H9 (cell line): ENCODE data around the gene IFT52. TPM values are rescaled to one million over a fixed set of nuclear protein-coding genes. Genes with fewer than 3 reads are reported as not detected.
A peak's percentile ranks its signal among the peaks of the same experiment; 100 is the strongest.

Experiments used
- DNase-seq: peaks from one replicate; pipeline ENCODE4 v3.0.0-alpha.2; 2017
- H2AFZ ChIP-seq: one replicate; pipeline ENCODE4 v1.6.1; 2013; ENCODE audit warnings: mild to moderate bottlenecking, low read length, control low read depth, moderate library complexity
- H2AK5ac ChIP-seq: 2 replicates; pipeline ENCODE4 v1.6.1; 2013; ENCODE audit warnings: low read length, control low read depth, mixed read lengths; ENCODE audit not compliant: insufficient read length
- H2BK120ac ChIP-seq: one replicate; pipeline ENCODE4 v1.6.1; 2013; ENCODE audit warnings: low read depth, mild to moderate bottlenecking, low read length, control low read depth, inconsistent platforms; ENCODE audit not compliant: poor library complexity, severe bottlenecking
- H2BK12ac ChIP-seq: 2 replicates; pipeline ENCODE4 v1.6.1; 2013; ENCODE audit warnings: low read length, control low read depth, mixed read lengths, low read depth; ENCODE audit not compliant: insufficient read length
- H2BK15ac ChIP-seq: 2 replicates; pipeline ENCODE4 v1.6.1; 2013; ENCODE audit warnings: low read depth, low read length, control low read depth
- H2BK20ac ChIP-seq: one replicate; pipeline ENCODE4 v1.6.1; 2013; ENCODE audit warnings: low read depth, mild to moderate bottlenecking, low read length, control low read depth, inconsistent platforms; ENCODE audit not compliant: poor library complexity, severe bottlenecking
- H2BK5ac ChIP-seq: 2 replicates; pipeline ENCODE4 v1.6.1; 2013; ENCODE audit warnings: low read length, control low read depth, mixed read lengths; ENCODE audit not compliant: insufficient read length
- H3K14ac ChIP-seq: 2 replicates; pipeline ENCODE4 v1.6.1; 2013; ENCODE audit warnings: low read length, control low read depth; ENCODE audit not compliant: insufficient read depth
- H3K18ac ChIP-seq: 2 replicates; pipeline ENCODE4 v1.6.1; 2013; ENCODE audit warnings: low read depth, mild to moderate bottlenecking, mixed read lengths, low read length, control low read depth; ENCODE audit not compliant: insufficient read length
- H3K23ac ChIP-seq: 2 replicates; pipeline ENCODE4 v1.6.1; 2013; ENCODE audit warnings: low read length, control low read depth, mixed read lengths, low read depth; ENCODE audit not compliant: insufficient read length
- H3K23me2 ChIP-seq: 2 replicates; pipeline ENCODE4 v1.6.1; 2013; ENCODE audit warnings: low read depth, mild to moderate bottlenecking, mixed read lengths, low read length, control low read depth; ENCODE audit not compliant: insufficient read length, poor library complexity, severe bottlenecking
- H3K27ac ChIP-seq: 2 replicates; pipeline ENCODE4 v1.5.1; 2013; ENCODE audit warnings: low read length, control low read depth, mixed read lengths, low read depth; ENCODE audit not compliant: insufficient read length
- H3K27me3 ChIP-seq: 2 replicates; pipeline ENCODE4 v1.6.1; 2013; ENCODE audit warnings: low read length, control low read depth, inconsistent platforms; ENCODE audit not compliant: insufficient read depth
- H3K4ac ChIP-seq: 2 replicates; pipeline ENCODE4 v1.6.1; 2013; ENCODE audit warnings: low read depth, mild to moderate bottlenecking, control low read depth, inconsistent platforms, low read length, moderate library complexity
- H3K4me1 ChIP-seq: 2 replicates; pipeline ENCODE4 v1.6.1; 2013; ENCODE audit warnings: low read length, control low read depth, inconsistent platforms; ENCODE audit not compliant: insufficient read depth
- H3K4me2 ChIP-seq: 2 replicates; pipeline ENCODE4 v1.6.1; 2013; ENCODE audit warnings: low read length, control low read depth, mixed read lengths; ENCODE audit not compliant: insufficient read length, insufficient read depth
- H3K56ac ChIP-seq: 2 replicates; pipeline ENCODE4 v1.6.1; 2013; ENCODE audit warnings: low read depth, mild to moderate bottlenecking, mixed read lengths, low read length, control low read depth; ENCODE audit not compliant: insufficient read length
- H3K79me1 ChIP-seq: 2 replicates; pipeline ENCODE4 v1.6.1; 2013; ENCODE audit warnings: low read depth, mild to moderate bottlenecking, moderate library complexity, low read length, control low read depth, inconsistent platforms; ENCODE audit not compliant: insufficient read depth, poor library complexity, severe bottlenecking
- H3K79me2 ChIP-seq: 2 replicates; pipeline ENCODE4 v1.6.1; 2013; ENCODE audit warnings: low read length, control low read depth, inconsistent platforms; ENCODE audit not compliant: insufficient read depth
- H3K9ac ChIP-seq: 2 replicates; pipeline ENCODE4 v1.6.1; 2013; ENCODE audit warnings: low read length, control low read depth, mixed read lengths; ENCODE audit not compliant: insufficient read length; ENCODE audit errors: extremely low read depth
- H3K9me3 ChIP-seq: one replicate; pipeline ENCODE4 v1.6.1; 2013; ENCODE audit warnings: low read depth, low read length, inconsistent platforms; ENCODE audit not compliant: control insufficient read depth
- H3T11ph ChIP-seq: one replicate; pipeline ENCODE4 v1.6.1; 2013; ENCODE audit warnings: mild to moderate bottlenecking, low read length, control low read depth, inconsistent platforms
- H4K20me1 ChIP-seq: one replicate; pipeline ENCODE4 v1.6.1; 2013; ENCODE audit not compliant: control insufficient read depth, insufficient read length, insufficient read depth
- H4K5ac ChIP-seq: 2 replicates; pipeline ENCODE4 v1.6.1; 2013; ENCODE audit warnings: low read depth, mild to moderate bottlenecking, mixed read lengths, low read length, control low read depth; ENCODE audit not compliant: insufficient read length
- H4K8ac ChIP-seq: replicated peaks from 2 replicates; pipeline ENCODE4 v1.6.1; 2013; ENCODE audit warnings: low read length, control low read depth, mixed read lengths, low read depth; ENCODE audit not compliant: insufficient read length
- H4K91ac ChIP-seq: 2 replicates; pipeline ENCODE4 v1.6.1; 2013; ENCODE audit warnings: low read depth, mild to moderate bottlenecking, moderate library complexity, mixed read lengths, low read length, control low read depth; ENCODE audit not compliant: insufficient read length
- H3K27ac Mint-ChIP-seq, 3 experiments: 2 replicates in 2 of 3; 3 replicates in 1 of 3; pipeline ENCODE4 v1.8.0; 2020 to 2021; ENCODE audit warnings: mixed read lengths in 3 of 3, mild to moderate bottlenecking in 1 of 3, moderate library complexity in 1 of 3
- H3K27me3 Mint-ChIP-seq: 2 replicates; pipeline ENCODE4 v1.8.0; 2021; ENCODE audit warnings: low read depth, mild to moderate bottlenecking, moderate library complexity, mixed read lengths
- H3K36me3 Mint-ChIP-seq, 3 experiments: 2 replicates in 2 of 3; 3 replicates in 1 of 3; pipeline ENCODE4 v1.8.0; 2020 to 2021; ENCODE audit warnings: low read depth in 3 of 3, mixed read lengths in 3 of 3; ENCODE audit not compliant: insufficient read depth in 1 of 3
- H3K4me1 Mint-ChIP-seq, 2 experiments: 2 replicates each; pipeline ENCODE4 v1.8.0; 2020; ENCODE audit warnings: mixed read lengths in 2 of 2
- H3K4me3 Mint-ChIP-seq, 2 experiments: 2 replicates in 1 of 2; 3 replicates in 1 of 2; pipeline ENCODE4 v1.8.0; 2020 to 2021; ENCODE audit warnings: mild to moderate bottlenecking in 2 of 2, mixed read lengths in 2 of 2, moderate library complexity in 1 of 2
- H3K9me3 Mint-ChIP-seq, 2 experiments: 2 replicates in 1 of 2; 3 replicates in 1 of 2; pipeline ENCODE4 v1.8.0; 2020; ENCODE audit warnings: mild to moderate bottlenecking in 2 of 2, mixed read lengths in 2 of 2, moderate library complexity in 1 of 2
- WGBS: extraction: QIAGEN DNeasy Blood & Tissue Kit; methylation state at CpG from one replicate; pipeline ENCODE4 v1.1.7; 2013; ENCODE audit warnings: missing lambda C conversion rate, low lambda C conversion rate, mixed read lengths; ENCODE audit not compliant: insufficient read length; ENCODE audit errors: extremely low coverage; 5-methylcytosine and 5-hydroxymethylcytosine counted together
- total RNA-seq: library from RNA; stranded (reverse); gene quantifications from 2 replicates; pipeline ENCODE4 v1.2.1, GENCODE V29; 2021
- TF ChIP-seq, protein P1 (sequence below): fragments of 200-600 bp; sonication (generic); conservative IDR thresholded peaks from 3 replicates; pipeline ENCODE4 v1.8.0; 2021; ENCODE audit warnings: antibody characterized with exemption, mild to moderate bottlenecking

The IFT52 gene
- total RNA-seq, 1 experiment from 2014 or later: 44.5 TPM

DNA sequence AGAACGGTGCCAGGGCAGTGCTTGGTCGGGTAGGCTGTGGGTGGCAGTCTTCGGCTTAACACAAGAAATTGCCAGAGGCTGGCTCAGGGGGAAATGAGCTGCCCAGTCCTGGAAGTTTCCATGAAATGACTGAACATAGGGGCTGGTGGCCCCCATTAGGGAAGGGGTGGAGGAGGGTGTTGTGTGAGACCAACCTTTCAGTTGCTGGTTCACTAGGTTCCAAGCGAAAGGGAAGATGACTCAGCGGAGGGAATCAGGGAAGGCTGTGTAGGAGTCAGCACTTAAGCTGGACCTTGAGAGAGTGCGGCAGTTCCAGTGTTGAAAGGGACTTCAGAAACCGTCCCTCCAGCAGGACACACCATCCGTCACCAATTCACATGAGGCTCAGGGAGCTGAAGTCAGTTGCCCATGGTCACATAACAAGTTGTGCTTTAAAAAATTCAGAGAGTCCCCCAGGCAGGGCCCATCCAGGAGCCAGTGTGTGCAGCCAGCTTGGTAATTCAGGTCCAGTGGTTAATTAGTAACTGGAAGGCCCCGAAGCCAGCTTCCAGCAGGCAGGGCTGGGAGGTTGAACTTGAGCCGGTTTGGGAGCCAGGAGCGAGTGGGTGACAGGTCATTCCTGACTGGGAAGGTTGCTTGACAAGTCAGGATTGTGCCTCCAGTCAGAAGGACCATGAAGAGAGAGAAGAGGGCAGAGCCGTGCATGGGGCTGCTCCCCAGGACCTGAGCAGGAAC is 32.2 kb upstream of the IFT52 start, which contains the start of gene SGK2:
Gene SGK2 (plus strand): TSS at position 616 of the 735 bp plus-strand sequence. CDS start 7,469 bp downstream, outside the sequence.
- no peak within 1 kb of the TSS for H2BK12ac ChIP-seq
- H3K27ac ChIP-seq: no peak within 1 kb of the TSS
- no peak within 1 kb of the TSS for H3K56ac ChIP-seq
- Mint-ChIP-seq H3K36me3 (no peaks in the 10 kb centered on the region), H3K4me3 (no peak within 1 kb of the TSS), H3K27ac (peak within 1 kb of the TSS in 2 of 3 experiments; percentile 79 to 81; a peak in 3 of 7 replicates), H3K4me1 (peaks cover 3 to 6% of the 10 kb centered on the region in 2 experiments; a peak in 2 of 4 replicates), H3K27me3 (peaks cover 2% of the 10 kb centered on the region; the same call in 1 of the 2 replicates), H3K9me3 (no peaks in the 10 kb centered on the region)
- H2AFZ ChIP-seq: no peak within 1 kb of the TSS
- no peak within 1 kb of the TSS for H4K91ac ChIP-seq
- H3K9ac ChIP-seq: no peak within 1 kb of the TSS
- no CpG with 5 or more reads among the region's 12 CpGs for WGBS
- H2BK5ac ChIP-seq: no peak within 1 kb of the TSS
- H3K23ac ChIP-seq: no peak within 1 kb of the TSS
- no peak within 1 kb of the TSS for H3T11ph ChIP-seq
- no peak within 1 kb of the TSS for H4K8ac ChIP-seq
- no peaks in the 10 kb centered on the region for H3K79me1 ChIP-seq
- H2BK20ac ChIP-seq: no peak within 1 kb of the TSS
- H3K23me2 ChIP-seq: no peaks in the 10 kb centered on the region
- no peak within 1 kb of the TSS for H3K14ac ChIP-seq
- peaks cover 2% of the 10 kb centered on the region for H3K4me1 ChIP-seq
- no peak within 1 kb of the TSS for H3K4me2 ChIP-seq
- H2BK120ac ChIP-seq: no peak within 1 kb of the TSS
- H2AK5ac ChIP-seq: no peak within 1 kb of the TSS
- H3K79me2 ChIP-seq: no peaks in the 10 kb centered on the region
- no peaks in the 10 kb centered on the region for H3K9me3 ChIP-seq
- no peak within 1 kb of the TSS for H3K18ac ChIP-seq
- H3K27me3 ChIP-seq: no peaks in the 10 kb centered on the region
- TF ChIP-seq, protein P1, sequence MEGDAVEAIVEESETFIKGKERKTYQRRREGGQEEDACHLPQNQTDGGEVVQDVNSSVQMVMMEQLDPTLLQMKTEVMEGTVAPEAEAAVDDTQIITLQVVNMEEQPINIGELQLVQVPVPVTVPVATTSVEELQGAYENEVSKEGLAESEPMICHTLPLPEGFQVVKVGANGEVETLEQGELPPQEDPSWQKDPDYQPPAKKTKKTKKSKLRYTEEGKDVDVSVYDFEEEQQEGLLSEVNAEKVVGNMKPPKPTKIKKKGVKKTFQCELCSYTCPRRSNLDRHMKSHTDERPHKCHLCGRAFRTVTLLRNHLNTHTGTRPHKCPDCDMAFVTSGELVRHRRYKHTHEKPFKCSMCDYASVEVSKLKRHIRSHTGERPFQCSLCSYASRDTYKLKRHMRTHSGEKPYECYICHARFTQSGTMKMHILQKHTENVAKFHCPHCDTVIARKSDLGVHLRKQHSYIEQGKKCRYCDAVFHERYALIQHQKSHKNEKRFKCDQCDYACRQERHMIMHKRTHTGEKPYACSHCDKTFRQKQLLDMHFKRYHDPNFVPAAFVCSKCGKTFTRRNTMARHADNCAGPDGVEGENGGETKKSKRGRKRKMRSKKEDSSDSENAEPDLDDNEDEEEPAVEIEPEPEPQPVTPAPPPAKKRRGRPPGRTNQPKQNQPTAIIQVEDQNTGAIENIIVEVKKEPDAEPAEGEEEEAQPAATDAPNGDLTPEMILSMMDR: no peak
- no peak within 1 kb of the TSS for H2BK15ac ChIP-seq
- no peak within 1 kb of the TSS for H3K4ac ChIP-seq
- no peak for DNase-seq
- H4K5ac ChIP-seq: no peak within 1 kb of the TSS
- no peaks in the 10 kb centered on the region for H4K20me1 ChIP-seq
